Keratinocyte (primary cell): ENCODE results near the gene PKNOX2.

Experiments
- EZH2 ChIP-seq: IDR thresholded peaks from one replicate; pipeline ENCODE4 v1.6.1; 2012; ENCODE audit warnings: inconsistent platforms, mild to moderate bottlenecking, low read length, moderate library complexity
- TF ChIP-seq, protein P1 (sequence below), 3 experiments: IDR thresholded peaks in 1 of 3; conservative IDR thresholded peaks in 1 of 3; optimal IDR thresholded peaks in 1 of 3; 2 replicates in 2 of 3; 3 replicates in 1 of 3; pipeline versions ENCODE3 to v1.5.1; 2011; ENCODE audit warnings: low read length in 3 of 3, mild to moderate bottlenecking in 3 of 3, moderate library complexity in 2 of 3, control low read depth in 1 of 3, inconsistent platforms in 1 of 3; ENCODE audit not compliant: insufficient read depth in 2 of 3; ENCODE audit errors: extremely low read depth in 1 of 3

DNA sequence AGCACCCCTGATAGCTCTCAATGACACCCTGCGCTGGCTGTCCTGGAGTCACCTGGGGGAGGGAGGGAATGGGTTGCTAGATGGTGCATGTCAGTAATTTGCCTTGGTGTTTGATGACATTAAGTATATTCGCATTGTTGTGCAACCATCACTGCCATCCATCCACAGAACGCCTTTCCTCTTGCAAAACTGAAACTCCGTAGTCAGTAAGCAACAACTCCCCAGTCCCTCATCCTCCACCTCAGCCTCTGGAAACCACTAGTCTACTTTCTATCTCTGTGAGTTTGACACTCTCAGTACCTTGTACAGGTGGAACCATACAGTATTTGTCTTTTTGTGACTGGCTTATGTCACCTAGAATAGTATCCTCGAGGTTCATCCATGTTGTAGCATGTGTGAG lies 62.6 kb downstream of the PKNOX2 start:
- TF ChIP-seq EZH2 = no peak
- TF ChIP-seq, protein P1, sequence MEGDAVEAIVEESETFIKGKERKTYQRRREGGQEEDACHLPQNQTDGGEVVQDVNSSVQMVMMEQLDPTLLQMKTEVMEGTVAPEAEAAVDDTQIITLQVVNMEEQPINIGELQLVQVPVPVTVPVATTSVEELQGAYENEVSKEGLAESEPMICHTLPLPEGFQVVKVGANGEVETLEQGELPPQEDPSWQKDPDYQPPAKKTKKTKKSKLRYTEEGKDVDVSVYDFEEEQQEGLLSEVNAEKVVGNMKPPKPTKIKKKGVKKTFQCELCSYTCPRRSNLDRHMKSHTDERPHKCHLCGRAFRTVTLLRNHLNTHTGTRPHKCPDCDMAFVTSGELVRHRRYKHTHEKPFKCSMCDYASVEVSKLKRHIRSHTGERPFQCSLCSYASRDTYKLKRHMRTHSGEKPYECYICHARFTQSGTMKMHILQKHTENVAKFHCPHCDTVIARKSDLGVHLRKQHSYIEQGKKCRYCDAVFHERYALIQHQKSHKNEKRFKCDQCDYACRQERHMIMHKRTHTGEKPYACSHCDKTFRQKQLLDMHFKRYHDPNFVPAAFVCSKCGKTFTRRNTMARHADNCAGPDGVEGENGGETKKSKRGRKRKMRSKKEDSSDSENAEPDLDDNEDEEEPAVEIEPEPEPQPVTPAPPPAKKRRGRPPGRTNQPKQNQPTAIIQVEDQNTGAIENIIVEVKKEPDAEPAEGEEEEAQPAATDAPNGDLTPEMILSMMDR (optimal IDR thresholded peaks at IDR 0.05 in 1 of 3, IDR thresholded peaks at IDR 0.05 in 1 of 3, conservative IDR thresholded peaks at IDR 0.05 in 1 of 3; ENCODE audit: extremely low read depth in 1 of 3, insufficient read depth in 2 of 3, low read length in 3 of 3) = no peak
